Hepatocyte (in vitro differentiated cells): Measurements from ENCODE around the gene CACNB4.
"Not testable (repeated sequence)": the region's sequence is repeated elsewhere in the genome, so short reads cannot be mapped to it uniquely, and the experiment has no call there.

Experiments
- CTCF ChIP-seq: fragments of 200-600 bp; sonication (generic); IDR thresholded peaks from 2 replicates; pipeline ENCODE4 v1.5.1; 2016; ENCODE audit warnings: antibody characterized with exemption, mild to moderate bottlenecking; ENCODE audit not compliant: poor library complexity
- EZH2phosphoT487 ChIP-seq: fragments of 200-600 bp; sonication (generic); IDR thresholded peaks from one replicate; pipeline ENCODE4 v1.6.1; 2018; ENCODE audit warnings: antibody characterized with exemption, mild to moderate bottlenecking, low read depth, moderate library complexity; ENCODE audit not compliant: unreplicated experiment, severe bottlenecking

GRCh38 chr2:151875631-151876030 is 223.2 kb downstream of the CACNB4 start:
- not testable (repeated sequence) for TF ChIP-seq CTCF, EZH2phosphoT487
